ENCODE measurements around the gene TSPAN7.

Gene TSPAN7

DNA sequence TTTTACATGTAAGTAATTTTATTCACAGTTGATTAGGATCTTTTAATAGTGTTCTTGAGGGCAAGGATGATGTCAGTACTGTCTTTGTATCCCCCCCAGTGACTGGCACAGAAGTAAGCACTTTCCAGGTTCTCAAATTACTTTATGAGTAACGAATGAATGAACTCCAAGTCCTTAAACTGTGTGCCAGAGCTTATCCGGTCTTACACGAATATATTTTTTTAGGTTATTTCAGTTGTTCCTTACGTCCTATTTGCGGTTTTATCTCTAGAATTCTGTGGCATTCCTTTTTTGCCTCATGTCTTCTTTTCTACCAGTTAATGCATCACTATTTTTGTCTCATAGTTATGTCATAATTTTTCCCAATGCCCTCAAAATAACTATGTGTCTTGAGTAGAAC, 133.1 kb downstream of the TSPAN7 start:
- no peak for DNase-seq (ENCODE audit: low read depth)

DNA sequence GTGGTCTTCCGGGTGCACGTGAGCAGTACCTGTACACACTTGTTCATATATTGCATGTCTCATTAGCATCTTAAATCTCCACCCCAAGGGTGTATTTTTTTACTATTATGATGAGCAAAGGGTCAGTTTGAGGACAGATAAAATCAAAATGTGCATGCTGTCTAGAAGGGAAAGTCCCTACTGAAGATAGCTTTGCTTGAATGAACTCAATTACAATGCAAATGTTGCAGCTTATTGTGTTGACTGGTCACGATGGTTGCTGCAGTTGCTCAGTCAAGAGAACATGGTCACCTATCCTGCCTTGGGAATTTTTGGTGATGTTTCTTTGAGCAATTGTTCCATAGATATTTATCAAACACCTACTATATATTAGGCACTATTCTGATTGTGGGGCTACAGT, 136.1 kb downstream of the TSPAN7 start:
- no peak for DNase-seq (ENCODE audit: low read depth)

DNA sequence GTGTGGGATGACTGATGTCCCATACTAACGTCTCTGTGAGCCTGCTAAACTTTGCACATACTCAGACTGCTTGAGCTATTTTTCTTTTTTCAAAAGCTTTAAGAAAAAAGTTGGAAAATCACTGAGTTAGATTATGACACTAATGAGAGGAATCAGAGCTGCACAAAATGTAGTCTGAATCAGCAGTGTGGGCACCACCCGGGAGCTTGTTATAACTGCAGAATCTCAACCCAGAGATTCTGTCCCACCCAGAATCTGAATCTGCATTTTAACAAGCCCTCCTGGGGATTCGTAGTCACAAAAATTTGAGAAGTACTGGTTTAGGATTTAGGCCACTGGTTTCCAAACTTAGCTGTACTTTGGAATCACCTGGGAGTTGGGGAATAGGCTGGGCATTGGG, 137.8 kb downstream of the TSPAN7 start:
- no peak for DNase-seq (ENCODE audit: low read depth)

DNA sequence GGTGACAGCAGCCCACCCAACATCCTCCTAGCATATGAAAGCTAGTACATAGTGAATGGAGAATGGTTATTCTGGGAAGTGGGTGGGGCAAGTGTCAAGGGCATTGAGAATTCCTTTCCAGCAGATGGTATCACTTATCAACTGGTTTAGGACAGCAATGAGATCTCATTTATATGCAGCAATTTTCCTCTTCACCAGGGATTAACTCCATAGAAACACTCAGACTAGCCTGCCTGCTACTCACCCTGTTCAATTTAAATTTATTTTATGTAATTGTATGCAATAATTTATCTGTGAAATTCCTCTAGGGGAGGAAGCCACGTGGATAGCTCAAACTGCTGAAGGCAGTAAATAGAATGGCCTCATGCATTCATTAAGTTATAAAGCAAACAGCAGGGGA, 138.4 kb downstream of the TSPAN7 start:
- no peak for DNase-seq (ENCODE audit: low read depth)

DNA sequence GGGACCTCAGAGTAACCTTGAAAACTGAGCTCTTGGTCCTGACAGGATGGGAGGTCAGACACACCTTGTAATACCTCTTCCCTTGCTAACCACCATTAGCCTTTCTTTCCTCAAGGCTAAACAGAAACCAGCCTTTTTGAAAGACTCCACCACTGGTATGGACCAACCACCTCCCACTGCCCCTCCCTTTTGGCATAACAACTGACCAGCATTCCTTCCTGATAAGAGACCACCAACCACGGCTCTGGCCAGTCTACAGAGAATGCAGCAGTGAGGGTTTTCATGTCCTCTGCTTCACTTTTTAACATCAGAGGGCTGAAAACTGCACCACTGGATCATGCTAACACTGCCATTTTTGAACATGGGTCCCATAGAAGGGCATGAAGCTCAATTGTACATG, 139.7 kb downstream of the TSPAN7 start:
- DNase-seq (ENCODE audit: low read depth) = no peak

DNA sequence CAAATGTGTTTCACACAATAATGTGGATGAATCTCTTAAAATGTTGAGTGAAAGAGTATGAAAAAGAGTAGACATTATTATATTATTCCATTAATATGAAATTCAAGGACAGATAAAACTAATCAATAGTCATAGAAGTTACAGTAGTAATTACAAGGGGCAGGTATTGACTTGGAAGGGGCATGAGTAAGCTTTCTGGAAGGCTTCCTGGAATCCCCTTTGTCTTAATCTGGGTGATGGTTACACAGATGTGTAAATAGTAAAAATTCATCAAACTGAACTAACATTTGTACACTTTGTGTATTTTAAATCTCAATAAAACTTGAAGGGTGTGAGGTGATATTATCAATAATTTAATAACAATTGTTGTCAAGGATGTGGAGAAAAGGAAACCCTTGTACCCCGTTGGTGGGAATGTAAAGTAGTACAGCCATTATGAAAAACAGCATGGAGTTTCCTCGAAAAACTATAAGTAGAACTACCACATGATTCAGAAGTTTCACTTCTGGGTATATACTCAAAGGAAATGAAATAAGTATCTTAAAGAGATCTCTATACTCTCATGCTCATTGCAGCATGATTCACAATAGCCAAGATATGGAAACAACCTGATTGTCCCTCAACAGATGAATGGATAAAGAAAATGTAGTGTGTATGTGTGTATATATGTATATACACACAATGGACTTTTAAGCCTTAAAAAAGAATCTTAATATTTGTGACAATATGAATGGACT, 143.0 kb downstream of the TSPAN7 start:
- no peak for DNase-seq (ENCODE audit: low read depth)

DNA sequence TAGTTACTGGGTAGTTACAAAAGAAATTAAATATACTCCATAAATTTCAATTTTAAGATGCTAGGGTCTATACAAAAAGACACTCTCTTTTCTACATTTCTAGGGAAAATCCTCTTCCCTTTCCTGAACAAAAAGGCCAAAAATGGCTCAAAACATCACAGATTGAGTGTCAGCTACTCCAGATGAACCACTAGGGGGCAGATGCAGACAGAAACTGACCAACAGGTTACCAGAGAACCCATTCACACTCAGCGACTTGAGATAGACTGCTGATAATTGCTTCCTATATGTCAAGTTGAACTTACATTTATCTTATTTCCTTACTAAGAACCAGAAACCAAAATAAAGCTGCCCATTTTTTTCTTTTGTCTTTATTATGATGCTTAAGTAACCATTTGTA, 156.5 kb downstream of the TSPAN7 start:
- no peak for DNase-seq (ENCODE audit: low read depth)

DNA sequence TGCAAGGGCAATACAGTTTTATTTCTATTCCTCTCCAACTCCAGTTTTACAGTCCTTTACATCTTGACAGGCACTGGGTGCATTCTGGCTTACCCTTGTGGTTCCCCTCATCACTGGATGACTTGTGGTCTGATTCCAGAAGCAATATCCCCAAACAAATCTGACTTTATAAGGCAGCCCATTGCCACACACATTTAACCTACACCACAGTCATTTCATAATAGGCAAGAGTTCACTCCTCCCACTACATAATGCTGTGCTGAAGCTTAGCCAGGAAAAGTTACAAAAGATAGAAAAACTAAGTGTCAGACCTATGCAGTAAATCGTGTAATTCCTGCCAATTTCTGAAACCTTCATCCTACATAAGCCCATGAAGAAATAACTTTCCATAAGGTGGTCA, 157.0 kb downstream of the TSPAN7 start:
- no peak for DNase-seq (ENCODE audit: low read depth)

DNA sequence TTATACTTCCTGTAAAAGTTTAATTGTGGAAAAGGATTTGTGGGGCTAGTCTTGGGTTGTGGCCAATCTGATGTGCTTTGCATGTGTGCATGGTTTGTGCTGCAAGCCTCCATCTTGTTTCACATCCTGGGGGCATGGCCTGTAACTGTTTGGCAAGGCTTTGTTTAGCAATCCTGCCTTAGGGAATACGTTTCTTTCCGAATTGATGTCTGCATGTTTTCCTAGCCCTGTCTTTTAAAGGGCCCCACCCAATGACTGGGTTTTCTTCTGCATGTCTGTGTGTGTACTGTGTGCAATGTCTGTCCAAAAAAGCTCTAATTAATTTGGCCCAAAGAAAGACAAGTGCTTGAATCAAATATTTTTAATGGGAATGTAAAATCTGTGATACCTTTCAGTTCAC, 165.3 kb downstream of the TSPAN7 start:
- DNase-seq (ENCODE audit: low read depth) = no peak

DNA sequence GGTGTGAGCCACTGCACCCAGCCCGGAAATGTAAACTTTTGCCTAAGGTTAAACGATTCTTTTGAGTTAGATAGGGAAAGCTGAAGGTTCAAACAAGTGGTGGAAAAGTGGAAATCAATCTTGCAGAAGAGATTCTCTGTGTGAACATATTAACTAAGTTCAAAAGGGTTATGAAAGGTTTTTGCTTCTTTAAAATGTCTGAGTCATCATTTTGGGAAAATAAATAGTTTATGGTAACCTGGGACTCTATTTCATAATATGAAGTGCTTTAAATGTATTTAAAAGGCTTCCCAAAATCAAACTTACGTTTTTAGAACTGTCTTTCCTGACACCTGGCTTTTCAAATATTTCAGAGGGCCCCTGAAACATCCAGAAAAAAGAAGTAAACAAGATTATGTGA, 166.3 kb downstream of the TSPAN7 start:
- no peak for DNase-seq (ENCODE audit: low read depth)

DNA sequence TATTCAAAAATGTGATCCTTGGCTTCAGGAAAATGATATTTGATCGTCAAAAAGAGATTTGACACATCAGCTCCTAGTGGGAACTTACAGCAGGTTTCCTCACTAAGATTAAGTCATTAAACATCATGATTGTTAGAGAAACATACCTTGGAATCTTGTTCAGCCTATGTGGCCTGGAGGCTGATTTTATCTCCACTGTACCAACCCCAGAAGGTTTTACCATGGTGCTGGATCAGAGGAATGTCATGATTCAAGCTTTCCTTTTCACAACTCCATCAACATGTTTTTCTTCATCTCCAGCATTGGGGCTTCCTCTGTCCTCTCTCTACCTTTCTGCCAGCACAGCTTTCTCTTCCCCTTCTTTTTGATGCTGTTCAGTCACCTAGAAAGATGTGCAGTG, 171.5 kb downstream of the TSPAN7 start:
- DNase-seq (ENCODE audit: low read depth) = no peak
